ENCODE data around the gene FTCD. TPM values are rescaled to one million over a fixed set of nuclear protein-coding genes. Genes with fewer than 3 reads are reported as not detected.

FTCD gene
- total and polyA plus RNA-seq, 10 of the 15 experiments (the other 5 are each of a cell fraction or from before 2014, with no cell fraction given), result 0.27 to 0.28 TPM; not detected in 8

GRCh38 chr21:46191686-46192575 lies 36.6 kb upstream of the FTCD start (continued):
- no peak for TF ChIP-seq CTCF (IDR thresholded peaks at IDR 0.05 in 2 of 3, conservative IDR thresholded peaks at IDR 0.05 in 1 of 3; ENCODE audit: control insufficient read depth in 2 of 3, extremely low read depth in 1 of 3, insufficient read depth in 1 of 3, low read depth in 3 of 3, low read length in 3 of 3)
- TF ChIP-seq BCL11A (IDR thresholded peaks at IDR 0.05; ENCODE audit: low read depth, low read length), result no peak

GRCh38 chr21:46191257-46191685 lies 35.9 kb upstream of the FTCD start:
- no peaks in the 10 kb centered on the region for H3K9me3 ChIP-seq (replicated peaks; ENCODE audit: control insufficient read depth, insufficient read depth, low read length)
- ChIA-PET SMC1A (ENCODE audit: uncharacterized antibody, unreplicated experiment) (no interaction called here), RAD21 (ENCODE audit: unreplicated experiment) (no interaction called here), CTCF (no interaction called here), POLR2A (no interaction called here)
- DNase-seq (ENCODE audit: low read depth, low spot score) (no peak), FAIRE-seq (no peak), ATAC-seq (no peak)
- H4K20me1 ChIP-seq (ENCODE audit: control insufficient read depth, insufficient read depth), result no peaks in the 10 kb centered on the region
- TF ChIP-seq, protein P1, sequence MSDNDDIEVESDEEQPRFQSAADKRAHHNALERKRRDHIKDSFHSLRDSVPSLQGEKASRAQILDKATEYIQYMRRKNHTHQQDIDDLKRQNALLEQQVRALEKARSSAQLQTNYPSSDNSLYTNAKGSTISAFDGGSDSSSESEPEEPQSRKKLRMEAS (IDR thresholded peaks at IDR 0.05; ENCODE audit: low read depth, low read length), result no peak
- TF ChIP-seq MTA3 (IDR thresholded peaks at IDR 0.05; ENCODE audit: borderline replicate concordance, low read length) (no peak), PAX8 (IDR thresholded peaks at IDR 0.05) (no peak), ZNF24 (IDR thresholded peaks at IDR 0.05) (no peak), EP300 (IDR thresholded peaks at IDR 0.05; ENCODE audit: borderline replicate concordance in 1 of 2, control insufficient read depth in 1 of 2, low read depth in 2 of 2, low read length in 2 of 2) (no peak), USF2 (IDR thresholded peaks at IDR 0.05; ENCODE audit: borderline replicate concordance, low read depth, low read length) (no peak), NFYB (IDR thresholded peaks at IDR 0.05; ENCODE audit: insufficient read depth, low read depth, low read length) (no peak), GABPA (IDR thresholded peaks at IDR 0.05; ENCODE audit: low read depth) (no peak)
- TF ChIP-seq, protein P2, sequence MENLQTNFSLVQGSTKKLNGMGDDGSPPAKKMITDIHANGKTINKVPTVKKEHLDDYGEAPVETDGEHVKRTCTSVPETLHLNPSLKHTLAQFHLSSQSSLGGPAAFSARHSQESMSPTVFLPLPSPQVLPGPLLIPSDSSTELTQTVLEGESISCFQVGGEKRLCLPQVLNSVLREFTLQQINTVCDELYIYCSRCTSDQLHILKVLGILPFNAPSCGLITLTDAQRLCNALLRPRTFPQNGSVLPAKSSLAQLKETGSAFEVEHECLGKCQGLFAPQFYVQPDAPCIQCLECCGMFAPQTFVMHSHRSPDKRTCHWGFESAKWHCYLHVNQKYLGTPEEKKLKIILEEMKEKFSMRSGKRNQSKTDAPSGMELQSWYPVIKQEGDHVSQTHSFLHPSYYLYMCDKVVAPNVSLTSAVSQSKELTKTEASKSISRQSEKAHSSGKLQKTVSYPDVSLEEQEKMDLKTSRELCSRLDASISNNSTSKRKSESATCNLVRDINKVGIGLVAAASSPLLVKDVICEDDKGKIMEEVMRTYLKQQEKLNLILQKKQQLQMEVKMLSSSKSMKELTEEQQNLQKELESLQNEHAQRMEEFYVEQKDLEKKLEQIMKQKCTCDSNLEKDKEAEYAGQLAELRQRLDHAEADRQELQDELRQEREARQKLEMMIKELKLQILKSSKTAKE (IDR thresholded peaks at IDR 0.05; ENCODE audit: low read depth, poor library complexity, severe bottlenecking), result no peak
- no TSS peak for BruUV-seq (replicated peaks)
- H2AFZ ChIP-seq (ENCODE audit: control insufficient read depth, low read depth, low read length), result no peak overlapping the region
- H3K36me3 ChIP-seq (ENCODE audit: control insufficient read depth in 2 of 2, insufficient read depth in 2 of 2, low read length in 1 of 2), result peaks cover 11% of the 10 kb centered on the region in 2 experiments
- no peak overlapping the region for H3K4me2 ChIP-seq (ENCODE audit: control insufficient read depth, insufficient read depth)
- intact Hi-C loops (cut with micrococcal nuclease; ENCODE audit: unreplicated experiment) (no loop called here), in situ Hi-C loops (cut with MboI) (no loop called here)
- H3K4me1 ChIP-seq (ENCODE audit: control insufficient read depth, insufficient read depth, low read length), result no peaks in the 10 kb centered on the region
- WGBS (ENCODE audit: insufficient coverage, insufficient replicate concordance, low lambda C conversion rate, missing lambda C conversion rate), result 87% methylated on average over 4 of the region's 4 CpGs
- H3K79me2 ChIP-seq (ENCODE audit: control insufficient read depth, insufficient read depth, low read length), result no peaks in the 10 kb centered on the region
- H3K27ac ChIP-seq (ENCODE audit: control insufficient read depth, insufficient read depth), result no peak overlapping the region
- no peak overlapping the region for H3K4me3 ChIP-seq
- no peaks in the 10 kb centered on the region for H3K27me3 ChIP-seq (replicated peaks in 1 of 2; ENCODE audit: control insufficient read depth in 2 of 2, insufficient read depth in 2 of 2, low read length in 1 of 2)
- no peak overlapping the region for H3K9ac ChIP-seq (ENCODE audit: control insufficient read depth, insufficient read depth, low read length)

Measured in GM12878 (cell line).